Stimulated activated naive CD8-positive, alpha-beta T cell treated with anti-CD3 and anti-CD28 coated beads, Interleukin-15, Interleukin-2, amounts not matched to agents 100 ng/mL and 50 ng/mL, for 24 hours (primary cell): ENCODE results near the gene TNS3.
"Not testable (repeated sequence)": the region's sequence is repeated elsewhere in the genome, so short reads cannot be mapped to it uniquely, and the experiment has no call there.

ENCODE experiments used
- H3K27ac Mint-ChIP-seq: one replicate; pipeline ENCODE4 v1.8.0; 2021; ENCODE audit warnings: mild to moderate bottlenecking, mixed read lengths
- H3K27me3 Mint-ChIP-seq: one replicate; pipeline ENCODE4 v1.8.0; 2021; ENCODE audit warnings: mixed read lengths
- H3K36me3 Mint-ChIP-seq: one replicate; pipeline ENCODE4 v1.8.0; 2021; ENCODE audit warnings: low read depth, mixed read lengths
- H3K4me1 Mint-ChIP-seq: one replicate; pipeline ENCODE4 v1.8.0; 2021; ENCODE audit warnings: low read depth, mixed read lengths
- H3K4me3 Mint-ChIP-seq: one replicate; pipeline ENCODE4 v1.8.0; 2021; ENCODE audit warnings: mild to moderate bottlenecking, mixed read lengths
- H3K9me3 Mint-ChIP-seq: one replicate; pipeline ENCODE4 v1.8.0; 2021; ENCODE audit warnings: mixed read lengths

The TNS3 gene

DNA sequence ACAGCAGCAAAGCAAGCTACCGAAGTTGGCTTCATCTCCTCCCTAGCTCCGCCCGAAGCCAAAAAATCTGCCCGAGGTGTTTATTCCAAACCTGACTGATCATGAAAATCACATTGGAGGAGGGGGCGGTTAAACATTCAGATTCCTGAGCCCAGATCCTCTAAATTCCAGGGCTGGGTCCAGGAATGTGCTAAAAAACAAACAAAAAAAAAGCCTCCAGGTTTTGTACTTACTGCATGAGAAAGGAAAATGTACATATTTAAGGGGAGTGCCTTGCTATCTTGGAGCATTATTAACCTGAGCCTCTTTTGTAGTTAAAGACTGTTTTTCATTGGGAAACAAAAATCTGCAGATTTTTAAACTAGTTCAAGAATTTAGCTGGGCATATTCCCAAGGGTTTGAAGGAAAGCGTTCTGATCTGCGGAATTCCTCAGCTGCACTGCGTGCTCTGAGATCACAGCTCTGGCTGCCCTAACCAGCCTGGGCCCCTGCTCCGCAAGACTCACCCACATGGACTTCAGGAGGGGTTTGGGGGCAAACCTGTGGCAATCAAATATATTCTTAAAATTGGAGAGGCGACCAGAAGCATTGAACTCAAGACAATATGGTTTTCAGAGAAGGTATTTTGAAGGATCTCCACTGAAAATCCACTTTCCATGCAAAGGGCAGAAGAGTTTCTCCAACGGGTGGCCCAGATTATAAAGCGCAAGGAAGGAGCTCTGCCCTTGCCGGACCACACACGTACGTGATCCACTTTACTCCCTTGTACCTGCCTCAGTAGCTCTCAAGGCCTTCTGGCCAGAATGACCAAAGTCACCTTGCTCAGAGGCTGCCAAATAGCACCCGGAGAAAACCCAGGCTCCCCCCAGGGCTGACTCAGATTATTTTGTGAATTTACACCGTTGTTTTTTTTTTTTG is 10.0 kb upstream of the TNS3 start:
- H3K27me3 Mint-ChIP-seq, result no peaks in the 10 kb centered on the region
- no peaks in the 10 kb centered on the region for H3K4me1 Mint-ChIP-seq
- no peak overlapping the region for H3K27ac Mint-ChIP-seq
- no peak overlapping the region for H3K4me3 Mint-ChIP-seq
- no peaks in the 10 kb centered on the region for H3K36me3 Mint-ChIP-seq
- H3K9me3 Mint-ChIP-seq, result peaks cover 1% of the 10 kb centered on the region

DNA sequence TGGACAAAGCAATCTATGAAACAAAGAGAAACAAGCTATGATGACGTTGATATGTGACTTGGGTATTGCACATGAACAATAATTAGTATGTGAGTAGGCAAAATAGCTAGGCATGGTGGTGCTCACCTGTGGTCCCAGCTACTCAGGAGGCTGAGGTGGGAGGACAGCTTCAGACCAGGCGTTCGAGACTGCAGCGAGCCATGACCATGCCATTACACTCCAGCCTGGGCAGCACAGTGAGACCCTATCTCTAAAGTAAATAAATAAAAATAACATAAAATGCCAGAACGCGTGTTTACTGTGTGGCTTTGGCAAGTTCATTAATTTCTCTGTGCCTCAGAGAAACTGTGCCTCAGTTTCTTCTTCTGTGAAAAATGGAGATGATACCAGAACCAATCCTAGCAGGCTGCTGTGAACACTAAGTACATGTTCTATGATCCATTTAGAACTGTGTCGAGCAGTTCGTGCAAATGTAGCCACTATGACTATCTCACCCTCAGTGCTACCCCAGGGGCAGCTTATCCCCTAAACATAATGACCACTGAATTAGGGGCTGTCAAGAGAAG is 9.3 kb upstream of the TNS3 start:
- no peaks in the 10 kb centered on the region for H3K27me3 Mint-ChIP-seq
- H3K4me3 Mint-ChIP-seq, result no peak overlapping the region
- no peak overlapping the region for H3K27ac Mint-ChIP-seq
- H3K9me3 Mint-ChIP-seq, result no peaks in the 10 kb centered on the region
- no peaks in the 10 kb centered on the region for H3K4me1 Mint-ChIP-seq
- H3K36me3 Mint-ChIP-seq, result no peaks in the 10 kb centered on the region

DNA sequence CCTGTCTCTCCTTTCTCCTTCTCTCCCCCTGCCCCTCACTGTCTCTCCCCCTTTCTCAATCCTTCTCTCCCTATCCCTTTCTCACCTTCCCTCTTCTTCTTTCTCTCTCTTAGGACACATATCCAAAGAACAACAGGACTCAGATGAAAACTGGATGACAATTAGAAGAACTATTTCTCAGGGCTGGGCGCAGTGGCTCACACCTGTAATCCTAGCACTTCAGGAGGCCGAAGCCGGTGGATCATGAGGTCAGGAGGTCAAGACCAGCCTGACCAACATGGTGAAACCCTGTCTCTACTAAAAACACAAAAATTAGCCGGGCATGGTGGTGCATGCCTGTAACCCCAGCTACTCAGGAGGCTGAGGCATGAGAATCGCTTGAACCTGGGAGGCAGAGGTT is 8.3 kb upstream of the TNS3 start:
- H3K9me3 Mint-ChIP-seq, H3K27ac Mint-ChIP-seq, H3K4me1 Mint-ChIP-seq, H3K4me3 Mint-ChIP-seq, H3K27me3 Mint-ChIP-seq, H3K36me3 Mint-ChIP-seq: not testable (repeated sequence)

DNA sequence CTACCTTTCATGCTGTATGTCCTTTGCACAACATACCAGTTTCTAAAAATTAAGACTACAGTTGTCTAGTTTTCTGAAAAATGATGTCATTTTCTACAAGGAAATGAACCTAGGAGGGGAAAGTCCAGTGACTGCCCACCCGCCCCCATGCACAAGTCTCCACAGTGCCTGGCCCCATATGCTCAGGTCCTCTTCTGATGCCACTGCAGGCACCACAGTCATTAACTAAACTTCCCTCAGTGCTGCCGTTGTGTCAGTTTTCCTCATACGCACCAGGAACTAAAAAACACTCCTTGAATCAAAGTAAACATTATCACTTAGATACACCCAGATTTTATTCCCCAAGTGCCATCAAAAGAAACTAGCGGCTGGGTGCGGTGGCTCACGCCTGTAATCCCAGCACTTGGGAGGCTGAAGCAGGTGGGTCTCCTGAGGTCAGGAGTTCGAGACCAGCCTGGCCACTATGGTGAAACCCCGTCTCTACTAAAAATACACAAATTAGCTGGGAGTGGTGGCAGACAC is 6.9 kb upstream of the TNS3 start:
- H3K27ac Mint-ChIP-seq, result no peak overlapping the region
- H3K4me3 Mint-ChIP-seq, result no peak overlapping the region
- peaks cover 1% of the 10 kb centered on the region for H3K27me3 Mint-ChIP-seq
- H3K9me3 Mint-ChIP-seq, result no peaks in the 10 kb centered on the region
- H3K36me3 Mint-ChIP-seq, result no peaks in the 10 kb centered on the region
- no peaks in the 10 kb centered on the region for H3K4me1 Mint-ChIP-seq

DNA sequence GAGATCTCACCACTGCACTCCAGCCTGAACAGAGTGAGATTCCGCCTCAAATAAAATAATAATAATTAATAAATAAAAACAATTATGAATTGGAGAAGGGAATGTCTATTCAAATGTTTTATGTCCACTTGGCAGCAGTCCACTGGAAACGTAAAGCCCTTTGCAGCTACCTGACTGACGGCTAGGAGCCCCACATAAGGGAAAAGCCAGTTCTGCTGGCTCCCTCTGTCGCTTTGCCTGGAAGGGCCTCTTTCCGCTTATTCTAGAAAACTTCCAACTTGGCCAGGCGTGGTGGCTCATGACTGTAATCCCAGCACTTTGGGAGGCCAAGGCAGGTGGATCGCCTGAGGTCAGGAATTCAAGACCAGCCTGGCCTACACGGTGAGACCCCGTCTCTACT is 6.1 kb upstream of the TNS3 start:
- peaks cover 9% of the 10 kb centered on the region for H3K27me3 Mint-ChIP-seq
- no peaks in the 10 kb centered on the region for H3K4me1 Mint-ChIP-seq
- H3K36me3 Mint-ChIP-seq, result no peaks in the 10 kb centered on the region
- no peaks in the 10 kb centered on the region for H3K9me3 Mint-ChIP-seq
- H3K4me3 Mint-ChIP-seq, result no peak overlapping the region
- no peak overlapping the region for H3K27ac Mint-ChIP-seq

DNA sequence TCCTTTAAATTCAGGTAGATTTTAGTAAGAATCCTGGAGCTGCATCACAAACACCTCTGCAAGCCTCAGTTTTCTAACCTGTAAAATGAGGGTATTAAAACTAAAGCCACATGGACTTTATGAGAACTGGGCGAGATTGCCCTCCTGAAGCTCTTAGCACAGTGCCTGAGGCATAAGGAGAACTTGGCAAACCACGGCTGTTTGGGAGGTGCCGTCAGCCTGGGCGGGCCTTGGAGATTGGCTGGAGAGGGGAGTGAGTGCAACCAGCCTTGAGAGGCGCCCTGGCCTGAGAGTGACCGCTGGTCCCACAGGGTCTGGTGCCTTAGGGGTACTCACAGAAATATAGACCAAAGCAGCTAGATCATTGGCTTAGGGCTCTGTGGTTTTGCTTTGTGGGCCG is 5.4 kb upstream of the TNS3 start:
- no peaks in the 10 kb centered on the region for H3K9me3 Mint-ChIP-seq
- H3K27ac Mint-ChIP-seq, result no peak overlapping the region
- H3K4me1 Mint-ChIP-seq, result no peaks in the 10 kb centered on the region
- H3K27me3 Mint-ChIP-seq, result peaks cover 15% of the 10 kb centered on the region
- no peaks in the 10 kb centered on the region for H3K36me3 Mint-ChIP-seq
- no peak overlapping the region for H3K4me3 Mint-ChIP-seq

DNA sequence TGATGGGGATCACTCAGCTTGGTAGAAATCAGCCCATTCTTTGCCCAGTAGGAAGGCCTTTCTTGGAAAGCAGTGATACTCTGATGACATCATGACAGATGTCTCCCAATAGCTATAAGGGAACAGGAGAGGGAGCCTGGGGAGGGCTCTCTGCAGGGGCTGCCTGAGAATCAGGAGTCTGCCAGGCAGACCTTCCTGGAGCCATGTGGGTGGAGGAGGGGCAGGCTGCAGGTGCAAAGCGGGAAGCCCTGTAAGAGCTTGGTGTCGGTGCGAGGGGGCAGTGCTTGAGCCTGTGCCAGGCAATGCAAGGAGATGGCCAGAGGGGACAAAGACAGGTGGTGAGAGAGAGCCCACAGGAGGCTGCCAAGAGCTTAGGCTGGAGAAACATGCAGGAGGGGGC is 5.0 kb upstream of the TNS3 start:
- Mint-ChIP-seq H3K36me3 (no peaks in the 10 kb centered on the region), H3K4me1 (no peaks in the 10 kb centered on the region), H3K4me3 (no peak overlapping the region), H3K27ac (no peak overlapping the region), H3K9me3 (no peaks in the 10 kb centered on the region), H3K27me3 (peaks cover 17% of the 10 kb centered on the region)

DNA sequence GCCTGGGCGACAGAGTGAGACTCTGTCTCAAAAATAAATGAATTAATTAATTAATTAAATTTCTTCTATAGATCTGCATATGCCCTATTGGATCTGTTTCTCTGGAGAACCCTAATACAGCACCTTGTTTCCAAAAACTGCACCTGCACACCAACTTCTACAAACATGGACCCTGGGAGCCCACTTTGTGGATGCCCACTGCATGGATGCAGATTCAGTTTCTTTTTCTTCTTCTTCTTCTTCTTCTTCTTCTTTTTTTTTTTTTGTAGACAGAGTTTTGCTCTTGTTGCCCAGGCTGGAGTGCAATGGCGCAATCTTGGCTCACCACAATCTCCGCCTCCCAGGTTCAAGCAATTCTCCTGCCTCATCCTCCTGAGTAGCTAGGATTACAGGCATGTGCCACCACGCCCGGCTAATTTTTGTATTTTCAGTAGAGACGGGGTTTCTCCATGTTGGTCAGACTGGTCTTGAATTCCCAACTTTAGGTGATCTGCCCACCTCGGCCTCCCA is 4.3 kb upstream of the TNS3 start:
- H3K27me3 Mint-ChIP-seq, result peaks cover 17% of the 10 kb centered on the region
- not testable (repeated sequence) for H3K4me1 Mint-ChIP-seq, H3K27ac Mint-ChIP-seq

DNA sequence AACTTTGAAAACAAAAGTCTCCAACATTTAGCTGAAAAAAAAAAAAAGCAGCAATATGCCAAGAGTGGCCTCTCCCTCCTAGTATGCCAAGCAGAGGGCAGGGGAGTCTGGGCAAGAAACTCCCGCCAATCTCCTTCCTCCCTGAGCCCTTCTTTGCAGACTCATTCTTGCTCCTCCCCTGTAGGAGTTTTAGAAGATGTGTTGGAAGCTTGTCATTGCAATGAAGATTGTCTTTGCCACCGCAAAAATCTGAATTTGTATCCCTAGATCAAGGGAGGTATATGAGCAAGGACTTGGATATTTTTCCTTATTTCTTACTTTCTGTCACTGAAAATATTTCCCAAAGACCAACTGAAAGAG is 2.6 kb upstream of the TNS3 start:
- Mint-ChIP-seq H3K36me3 (no peaks in the 10 kb centered on the region), H3K9me3 (no peaks in the 10 kb centered on the region)

More for the DNA sequence above, 4.3 kb upstream of the TNS3 start:
- H3K36me3 Mint-ChIP-seq, H3K9me3 Mint-ChIP-seq, H3K4me3 Mint-ChIP-seq: not testable (repeated sequence)

DNA sequence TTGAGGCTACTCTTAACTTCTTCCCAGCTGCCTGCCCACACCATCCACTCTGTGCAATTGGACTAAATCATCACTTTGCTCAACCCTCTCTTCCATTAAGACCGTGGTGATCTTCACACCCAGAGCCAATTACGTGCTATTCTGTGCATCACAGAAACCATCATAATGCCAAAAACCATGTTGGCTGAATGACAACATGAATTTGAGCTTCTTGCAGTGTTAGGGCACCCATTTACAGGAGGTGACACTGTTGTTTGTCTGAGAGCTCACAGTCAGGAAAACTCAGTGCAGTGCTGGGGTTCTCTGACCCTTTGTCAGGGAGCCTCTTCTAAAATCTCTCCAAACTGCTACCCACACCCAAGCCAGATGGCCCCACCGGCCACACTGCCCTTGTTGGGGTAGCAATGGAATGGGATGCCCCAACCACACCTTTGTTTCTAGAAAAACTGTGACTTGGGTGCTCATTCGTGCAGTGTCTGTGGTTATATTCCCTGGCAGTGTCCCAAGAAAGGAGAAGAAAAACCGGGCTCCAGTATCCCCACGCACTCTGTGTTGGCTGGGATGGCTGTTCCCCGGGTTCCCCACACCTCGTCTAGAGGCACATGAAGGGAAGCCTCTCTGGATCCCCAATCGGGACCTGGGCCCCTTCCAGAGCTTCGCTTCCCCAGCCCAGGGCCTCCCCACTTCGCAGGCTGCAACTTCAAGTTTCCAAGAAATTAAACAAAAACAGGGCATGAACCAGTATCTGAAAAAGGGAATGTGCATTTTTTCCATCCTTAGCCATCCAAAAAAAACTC is 2.0 kb upstream of the TNS3 start:
- no peak overlapping the region for H3K27ac Mint-ChIP-seq
- H3K27me3 Mint-ChIP-seq, result peaks cover 28% of the 10 kb centered on the region

More for the DNA sequence above, 2.6 kb upstream of the TNS3 start:
- H3K27me3 Mint-ChIP-seq, result peaks cover 28% of the 10 kb centered on the region
- H3K27ac Mint-ChIP-seq, result no peak overlapping the region
- no peak overlapping the region for H3K4me3 Mint-ChIP-seq
- peaks cover 10% of the 10 kb centered on the region for H3K4me1 Mint-ChIP-seq

DNA sequence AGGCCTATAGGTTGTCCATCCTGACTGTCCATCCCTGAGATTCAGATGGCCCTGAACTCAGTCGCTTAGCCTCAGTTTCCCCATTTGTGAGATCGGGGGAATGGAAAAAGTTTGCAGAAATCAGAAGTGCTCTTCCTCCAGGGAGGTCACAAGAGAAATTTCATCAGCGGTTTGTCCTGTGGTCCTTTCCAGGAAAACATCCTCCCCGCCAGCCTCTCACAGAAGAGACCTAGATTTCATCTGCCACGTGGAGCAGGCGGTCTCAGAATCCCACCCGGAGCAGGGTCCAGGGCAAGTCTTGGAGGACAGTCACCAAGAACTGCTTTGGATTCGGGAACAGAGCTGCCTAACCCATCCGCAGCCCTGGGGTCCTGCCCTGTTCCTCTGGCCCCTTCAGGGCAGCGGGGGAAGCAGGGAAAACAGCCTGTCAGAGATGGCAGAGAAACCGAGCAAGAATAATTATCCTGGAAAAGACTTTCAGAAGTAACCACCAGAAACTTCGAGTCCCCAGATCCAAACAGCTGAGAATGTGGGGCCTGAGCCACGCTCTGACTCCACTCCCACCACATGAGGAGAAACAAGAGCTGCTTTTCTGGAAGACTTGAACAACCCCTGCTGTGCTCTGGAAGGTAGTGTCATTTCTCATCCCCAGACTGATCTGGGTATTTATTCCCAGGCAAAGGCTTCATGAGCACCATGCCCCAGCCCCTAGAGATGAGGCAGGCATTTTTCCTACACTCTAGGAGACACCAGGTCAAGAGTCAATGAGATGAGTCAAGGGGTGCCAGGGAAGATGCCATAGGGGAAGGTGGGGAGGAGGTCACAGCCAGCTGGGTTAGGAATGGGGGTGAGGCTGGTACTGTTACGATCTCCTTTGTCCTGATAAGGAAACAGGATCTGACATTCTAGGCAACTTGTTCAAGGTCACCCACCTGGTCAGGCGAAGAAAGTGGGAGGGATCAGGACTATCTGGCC is 1.1 kb upstream of the TNS3 start:
- no peaks in the 10 kb centered on the region for H3K36me3 Mint-ChIP-seq
- no peaks in the 10 kb centered on the region for H3K9me3 Mint-ChIP-seq
- H3K4me1 Mint-ChIP-seq, result peaks cover 20% of the 10 kb centered on the region
- no peak overlapping the region for H3K4me3 Mint-ChIP-seq
- peaks cover 28% of the 10 kb centered on the region for H3K27me3 Mint-ChIP-seq
- no peak overlapping the region for H3K27ac Mint-ChIP-seq

More for the DNA sequence above, 2.0 kb upstream of the TNS3 start:
- no peaks in the 10 kb centered on the region for H3K9me3 Mint-ChIP-seq
- no peaks in the 10 kb centered on the region for H3K36me3 Mint-ChIP-seq
- H3K4me1 Mint-ChIP-seq, result peaks cover 16% of the 10 kb centered on the region
- H3K4me3 Mint-ChIP-seq, result no peak overlapping the region

DNA sequence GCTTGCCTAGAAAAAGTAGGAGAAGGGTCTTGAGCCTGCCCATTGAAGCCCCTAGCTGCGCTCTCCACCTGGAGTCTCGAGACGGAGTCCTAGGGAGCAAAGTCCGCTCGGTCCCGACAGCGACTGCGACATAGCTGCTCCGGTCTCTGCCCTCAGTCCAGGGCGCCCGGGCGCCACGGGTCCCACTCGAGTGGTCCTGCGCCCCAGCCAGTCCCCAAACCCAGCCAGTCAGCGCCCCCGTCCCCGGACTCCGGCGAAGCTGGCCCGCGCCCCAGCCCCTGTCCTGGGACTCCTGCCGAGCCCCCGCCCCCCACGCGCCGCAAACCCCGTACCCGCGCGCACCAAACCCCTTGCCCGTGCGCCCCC is 490 bp downstream of the TNS3 start:
- H3K27ac Mint-ChIP-seq, result no peak overlapping the region
- H3K4me1 Mint-ChIP-seq, result peaks cover 31% of the 10 kb centered on the region
- peak overlapping the region; percentile 59 for H3K4me3 Mint-ChIP-seq
- H3K36me3 Mint-ChIP-seq, result no peaks in the 10 kb centered on the region
- H3K9me3 Mint-ChIP-seq, result no peaks in the 10 kb centered on the region
- peaks cover 28% of the 10 kb centered on the region for H3K27me3 Mint-ChIP-seq

DNA sequence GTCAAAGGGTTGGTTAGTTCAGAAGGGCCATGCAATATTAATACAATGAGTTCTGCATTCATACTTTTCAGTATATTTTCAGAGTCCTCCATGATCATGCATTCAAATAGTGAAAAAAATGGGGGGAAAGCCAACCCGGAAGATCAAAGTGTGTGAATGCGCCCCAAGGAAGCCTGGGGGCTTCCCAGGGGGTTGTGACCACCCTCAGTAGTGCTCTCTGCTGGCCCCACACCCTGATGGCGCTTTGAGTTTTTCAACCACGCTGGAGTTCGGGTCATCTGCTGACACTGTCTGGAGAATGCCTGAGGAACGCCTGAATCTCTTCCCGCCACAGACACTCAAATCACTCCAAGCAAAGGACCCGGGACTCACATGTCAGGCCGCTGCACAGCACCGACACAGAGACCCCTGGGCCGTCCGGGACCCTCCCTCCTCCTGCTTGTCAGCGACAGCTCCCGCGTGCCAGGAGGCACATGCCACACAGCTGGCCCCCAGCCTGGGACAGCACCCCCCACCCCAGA is 1.0 kb downstream of the TNS3 start:
- Mint-ChIP-seq H3K9me3 (no peaks in the 10 kb centered on the region), H3K4me1 (peaks cover 36% of the 10 kb centered on the region), H3K27ac (no peak overlapping the region), H3K4me3 (peak overlapping the region; percentile 59), H3K36me3 (no peaks in the 10 kb centered on the region), H3K27me3 (peaks cover 28% of the 10 kb centered on the region)

DNA sequence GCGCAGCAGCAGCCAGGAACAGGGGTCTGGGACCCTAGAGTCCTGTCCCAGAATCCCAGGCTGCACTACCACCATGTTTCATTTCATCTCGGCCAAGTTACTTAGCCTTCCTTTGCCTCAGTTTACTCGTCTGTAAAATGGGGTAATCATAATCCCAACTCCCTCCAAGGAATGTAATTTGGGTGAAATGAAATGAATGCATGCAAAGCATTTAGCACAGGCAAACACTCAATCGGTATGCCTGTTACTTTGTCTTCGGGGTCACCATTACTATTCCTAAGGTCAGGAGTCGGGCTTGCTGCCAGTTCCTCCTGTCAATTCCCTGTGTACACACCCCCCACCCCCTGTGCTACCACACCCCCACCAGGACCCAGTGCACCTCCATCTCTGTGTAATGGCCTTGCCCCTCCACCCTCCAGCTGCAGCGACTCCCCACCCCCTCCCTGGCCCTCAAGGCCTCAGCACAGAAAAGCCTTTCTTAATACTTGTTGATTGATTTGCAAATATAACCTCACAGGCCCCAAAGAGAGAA is 1.7 kb downstream of the TNS3 start:
- Mint-ChIP-seq H3K36me3 (no peaks in the 10 kb centered on the region), H3K4me3 (peak overlapping the region; percentile 59), H3K27me3 (peaks cover 28% of the 10 kb centered on the region), H3K9me3 (no peaks in the 10 kb centered on the region), H3K27ac (no peak overlapping the region), H3K4me1 (peaks cover 40% of the 10 kb centered on the region)
